Neural cell (in vitro differentiated cells): ENCODE measurements around the gene TAF1A. TPM values are rescaled to one million over a fixed set of nuclear protein-coding genes. Genes with fewer than 3 reads are reported as not detected.

ENCODE experiments used
- H2AFZ ChIP-seq: fragments of 200-600, 300-800 bp; sonication (generic), shearing (Covaris generic); 2 replicates; pipeline ENCODE4 v1.6.0; 2014; ENCODE audit warnings: low read depth, mild to moderate bottlenecking, antibody characterized with exemption, low read length, moderate library complexity
- H3F3A ChIP-seq: fragments of 200-600 bp; shearing (Covaris generic); 2 replicates; pipeline ENCODE4 v1.6.1; 2016; ENCODE audit warnings: mild to moderate bottlenecking, moderate library complexity, mixed read lengths, antibody characterized with exemption, low read length; ENCODE audit not compliant: insufficient read depth, poor library complexity, severe bottlenecking
- H3K27ac ChIP-seq: fragments of 200-600, 300-800 bp; sonication (generic), shearing (Covaris generic); 2 replicates; pipeline ENCODE4 v1.5.1; 2014; ENCODE audit warnings: mild to moderate bottlenecking, low read length, moderate library complexity
- H3K27me3 ChIP-seq: fragments of 300-800, 200-600 bp; sonication (generic), shearing (Covaris generic); 2 replicates; pipeline ENCODE4 v1.6.0; 2014; ENCODE audit warnings: mild to moderate bottlenecking, low read depth, low read length, moderate library complexity; ENCODE audit not compliant: insufficient read depth
- H3K36me3 ChIP-seq: fragments of 300-800, 200-600 bp; sonication (generic), shearing (Covaris generic); 2 replicates; pipeline ENCODE4 v1.5.1; 2014; ENCODE audit warnings: mild to moderate bottlenecking, antibody characterized with exemption, low read length, moderate library complexity; ENCODE audit not compliant: insufficient read depth
- H3K4me2 ChIP-seq: fragments of 300-800, 200-600 bp; sonication (generic), shearing (Covaris generic); 2 replicates; pipeline ENCODE4 v1.6.0; 2014; ENCODE audit warnings: mild to moderate bottlenecking, low read length
- H3K4me3 ChIP-seq: fragments of 300-800, 200-600 bp; sonication (generic), shearing (Covaris generic); 2 replicates; pipeline ENCODE4 v1.5.1; 2014; ENCODE audit warnings: mild to moderate bottlenecking, low read length, moderate library complexity
- H3K79me2 ChIP-seq: fragments of 200-600 bp; shearing (Covaris generic); replicated peaks from 2 replicates; pipeline ENCODE4 v1.6.0; 2014; ENCODE audit warnings: mild to moderate bottlenecking, low read length, moderate library complexity; ENCODE audit not compliant: insufficient read depth
- H3K9ac ChIP-seq: fragments of 300-800, 200-600 bp; sonication (generic), shearing (Covaris generic); 2 replicates; pipeline ENCODE4 v1.6.1; 2016; ENCODE audit warnings: mild to moderate bottlenecking, low read length, mixed read lengths
- H3K9me2 ChIP-seq: fragments of 200-600 bp; shearing (Covaris generic); 2 replicates; pipeline ENCODE4 v1.6.1; 2016; ENCODE audit warnings: mild to moderate bottlenecking, low read length, mixed read lengths; ENCODE audit not compliant: insufficient read depth
- H3K9me3 ChIP-seq: fragments of 200-600, 300-800 bp; sonication (generic), shearing (Covaris generic); 2 replicates; pipeline ENCODE4 v1.6.1; 2016; ENCODE audit warnings: mild to moderate bottlenecking, mixed run types, low read length, moderate library complexity, mixed read lengths
- H4K20me1 ChIP-seq: fragments of 200-600 bp; shearing (Covaris generic); 2 replicates; pipeline ENCODE4 v1.6.1; 2016; ENCODE audit warnings: mild to moderate bottlenecking, mixed run types; ENCODE audit not compliant: insufficient read depth
- CTCF ChIP-seq: fragments of 450-650 bp; IDR thresholded peaks from 2 replicates; pipeline ENCODE4 v1.5.1; 2014; ENCODE audit warnings: antibody characterized with exemption, mild to moderate bottlenecking, moderate library complexity; ENCODE audit not compliant: poor library complexity, severe bottlenecking
- EP300 ChIP-seq: fragments of 450-650 bp; conservative IDR thresholded peaks from 2 replicates; pipeline ENCODE4 v1.6.1; 2014; ENCODE audit warnings: antibody characterized with exemption, mild to moderate bottlenecking, moderate library complexity; ENCODE audit not compliant: poor library complexity, severe bottlenecking
- EZH2 ChIP-seq: fragments of 200-600, 300-800 bp; shearing (Covaris generic), sonication (generic); IDR thresholded peaks from 2 replicates; pipeline ENCODE4 v1.6.1; 2014; ENCODE audit warnings: antibody characterized with exemption, low read length, borderline replicate concordance, mild to moderate bottlenecking; ENCODE audit not compliant: insufficient read depth, poor library complexity, severe bottlenecking
- MXI1 ChIP-seq: fragments of 450-650 bp; conservative IDR thresholded peaks from 2 replicates; pipeline ENCODE4 v1.6.1; 2014; ENCODE audit warnings: antibody characterized with exemption, mild to moderate bottlenecking; ENCODE audit not compliant: poor library complexity, severe bottlenecking
- POLR2AphosphoS5 ChIP-seq: IDR thresholded peaks from 2 replicates; pipeline ENCODE4 v1.6.1; 2012
- RAD21 ChIP-seq: fragments of 450-650 bp; conservative IDR thresholded peaks from 2 replicates; pipeline ENCODE4 v1.6.1; 2014; ENCODE audit warnings: antibody characterized with exemption, mild to moderate bottlenecking, moderate library complexity
- REST ChIP-seq: IDR thresholded peaks from 2 replicates; pipeline ENCODE4 v1.6.1; 2012; ENCODE audit warnings: borderline replicate concordance
- SMC3 ChIP-seq: fragments of 450-650 bp; conservative IDR thresholded peaks from 2 replicates; pipeline ENCODE4 v1.6.1; 2014; ENCODE audit warnings: antibody characterized with exemption, mild to moderate bottlenecking, moderate library complexity; ENCODE audit not compliant: poor library complexity
- TAF1 ChIP-seq: IDR thresholded peaks from 2 replicates; pipeline ENCODE4 v1.6.1; 2012; ENCODE audit warnings: low read depth
- polyA plus RNA-seq: library from polyadenylated mRNA; depleted of rRNA; stranded (reverse); fragments of >200 nt; gene quantifications from 2 replicates; pipeline ENCODE4 v1.2.3, GENCODE V29; 2014

Gene TAF1A
- polyA plus RNA-seq, 1 donor from 2014 or later = 25.5 TPM

GRCh38 chr1:222530852-222531251, 58.9 kb downstream of the TAF1A start:
- Histone ChIP-seq H3K4me2 (no peak overlapping the region), H3F3A (no peaks in the 10 kb centered on the region), H4K20me1 (no peaks in the 10 kb centered on the region), H3K27me3 (no peaks in the 10 kb centered on the region), H3K79me2 (no peaks in the 10 kb centered on the region), H3K9me3 (no peaks in the 10 kb centered on the region), H3K27ac (no peak overlapping the region), H3K9me2 (no peaks in the 10 kb centered on the region), H3K4me3 (no peak overlapping the region), H2AFZ (no peak overlapping the region), H3K9ac (no peak overlapping the region), H3K36me3 (no peaks in the 10 kb centered on the region)
- TF ChIP-seq RAD21 (no peak), TAF1 (no peak), POLR2AphosphoS5 (no peak), EZH2 (no peak), REST (no peak), MXI1 (no peak), CTCF (no peak), EP300 (no peak), SMC3 (no peak)

DNA sequence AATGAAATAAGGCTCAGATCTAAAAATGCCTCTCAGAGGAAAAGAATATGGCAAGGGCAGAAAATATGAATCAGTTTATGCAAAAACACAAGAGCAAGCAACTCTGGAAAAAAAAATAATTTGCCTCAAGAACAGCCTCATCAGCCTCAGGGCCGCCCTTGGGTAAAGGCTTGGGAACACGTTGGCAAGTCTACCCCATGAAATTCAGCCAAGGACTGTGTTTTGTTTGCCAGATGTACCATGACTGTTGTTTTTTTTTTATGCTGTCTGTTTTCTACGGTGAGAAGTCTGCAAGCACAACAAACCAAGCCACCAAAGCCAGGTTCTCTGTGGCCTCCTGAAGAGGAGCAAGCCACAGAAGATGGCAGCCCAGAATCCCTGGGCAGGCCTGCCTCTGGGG, 59.8 kb downstream of the TAF1A start:
- Histone ChIP-seq H3K27ac (no peak overlapping the region), H3K4me3 (no peak overlapping the region), H3K79me2 (no peaks in the 10 kb centered on the region), H4K20me1 (no peaks in the 10 kb centered on the region), H3K27me3 (no peaks in the 10 kb centered on the region), H3K9ac (no peak overlapping the region), H3K4me2 (no peak overlapping the region), H3F3A (no peaks in the 10 kb centered on the region), H3K9me3 (no peaks in the 10 kb centered on the region), H3K36me3 (no peaks in the 10 kb centered on the region), H3K9me2 (no peaks in the 10 kb centered on the region), H2AFZ (no peak overlapping the region)
- TF ChIP-seq EP300 (no peak), CTCF (no peak), MXI1 (no peak), EZH2 (no peak), REST (no peak), SMC3 (no peak), POLR2AphosphoS5 (no peak), RAD21 (no peak), TAF1 (no peak)
